GM08714 (cell line): ENCODE results near the gene CSNK1G3.

Experiments used
- H3K4me3 ChIP-seq: fragments of 200-500 bp; sonication (Bioruptor generic); 2 replicates; pipeline ENCODE4 v1.5.1; 2014; ENCODE audit warnings: mild to moderate bottlenecking, low read length, inconsistent platforms
- ZNF274 ChIP-seq: IDR thresholded peaks from 2 replicates; pipeline ENCODE4 v1.6.1; 2012; ENCODE audit warnings: mild to moderate bottlenecking, low read depth, low read length

Gene CSNK1G3

GRCh38 chr5:123500471-123500870, 11.5 kb upstream of the CSNK1G3 start:
- no peak overlapping the region for H3K4me3 ChIP-seq
- no peak for TF ChIP-seq ZNF274

GRCh38 chr5:123502120-123502519, 9.9 kb upstream of the CSNK1G3 start:
- H3K4me3 ChIP-seq, result no peak overlapping the region
- no peak for TF ChIP-seq ZNF274

GRCh38 chr5:123503299-123503698, 8.7 kb upstream of the CSNK1G3 start:
- TF ChIP-seq ZNF274, result no peak
- H3K4me3 ChIP-seq, result no peak overlapping the region

- TF ChIP-seq ZNF274, result no peak
Measured at GRCh38 chr5:123505633-123506032, 6.3 kb upstream of the CSNK1G3 start.

GRCh38 chr5:123508441-123508840, 3.5 kb upstream of the CSNK1G3 start:
- TF ChIP-seq ZNF274, result no peak
- H3K4me3 ChIP-seq, result no peak overlapping the region

More at GRCh38 chr5:123505633-123506032, 6.3 kb upstream of the CSNK1G3 start:
- H3K4me3 ChIP-seq, result no peak overlapping the region

GRCh38 chr5:123511290-123511647, 708 bp upstream of the CSNK1G3 start:
- TF ChIP-seq ZNF274, result no peak
- peak overlapping the region; percentile 86 for H3K4me3 ChIP-seq

- H3K4me3 ChIP-seq, result peak overlapping the region; percentile 86
- no peak for TF ChIP-seq ZNF274
Measured at GRCh38 chr5:123512611-123513461, 859 bp downstream of the CSNK1G3 start.

- peak overlapping the region; percentile 11 for H3K4me3 ChIP-seq
- no peak for TF ChIP-seq ZNF274
Measured at GRCh38 chr5:123514615-123515355, 2.8 kb downstream of the CSNK1G3 start.

GRCh38 chr5:123515904-123516303, 3.9 kb downstream of the CSNK1G3 start:
- TF ChIP-seq ZNF274, result no peak
- H3K4me3 ChIP-seq, result no peak overlapping the region

- no peak for TF ChIP-seq ZNF274
- H3K4me3 ChIP-seq, result no peak overlapping the region
Measured at GRCh38 chr5:123517476-123517875, 5.5 kb downstream of the CSNK1G3 start.

GRCh38 chr5:123518111-123518510, 6.1 kb downstream of the CSNK1G3 start:
- peak overlapping the region; percentile 54; the same call in 1 of the 2 replicates for H3K4me3 ChIP-seq

GRCh38 chr5:123520677-123521247, 8.8 kb downstream of the CSNK1G3 start:
- no peak for TF ChIP-seq ZNF274
- no peak overlapping the region; the same call in 1 of the 2 replicates for H3K4me3 ChIP-seq

More at GRCh38 chr5:123518111-123518510, 6.1 kb downstream of the CSNK1G3 start:
- TF ChIP-seq ZNF274, result no peak

- no peak overlapping the region for H3K4me3 ChIP-seq
- no peak for TF ChIP-seq ZNF274
Measured at GRCh38 chr5:123524146-123524545, 12.2 kb downstream of the CSNK1G3 start.

- TF ChIP-seq ZNF274, result no peak
- no peak overlapping the region for H3K4me3 ChIP-seq
Measured at GRCh38 chr5:123527190-123527589, 15.2 kb downstream of the CSNK1G3 start.
